ENCODE data around the gene UGT1A10. TPM values are rescaled to one million over a fixed set of nuclear protein-coding genes. Genes with fewer than 3 reads are reported as not detected.

UGT1A10 gene
- total RNA-seq, 1 experiment from 2014 or later = not detected

DNA sequence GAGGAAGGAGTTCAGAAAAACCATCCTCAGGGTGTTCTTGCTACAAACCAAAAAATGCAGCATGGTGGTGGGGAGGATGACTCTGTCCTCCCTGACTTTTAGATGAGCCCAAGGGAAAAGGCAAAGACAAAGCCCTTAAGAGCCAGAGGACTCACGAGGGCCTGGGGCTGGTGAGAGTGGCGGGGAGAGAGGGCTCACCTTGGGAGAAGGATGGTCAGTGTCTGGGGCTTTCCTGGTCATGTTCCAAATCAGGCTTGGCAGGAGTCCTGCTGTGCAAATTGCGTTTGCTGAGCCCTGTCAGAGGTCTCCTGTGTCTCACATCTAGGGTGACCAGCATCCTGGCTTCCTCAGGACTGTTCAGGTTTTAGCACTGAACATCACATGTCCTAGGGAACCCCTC is 128.5 kb downstream of the UGT1A10 start:
- no peak overlapping the region for H4K5ac ChIP-seq (ENCODE audit: insufficient read length, low read depth, low read length)
- no peak overlapping the region for H3K56ac ChIP-seq (ENCODE audit: insufficient read length, low read depth, low read length)
- no peaks in the 10 kb centered on the region for H3K79me1 ChIP-seq (ENCODE audit: insufficient read depth, low read depth, low read length, poor library complexity, severe bottlenecking)
- no peak overlapping the region for H4K91ac ChIP-seq (ENCODE audit: insufficient read length, low read depth, low read length)
- no peak overlapping the region for H2BK120ac ChIP-seq (ENCODE audit: low read depth, low read length, poor library complexity, severe bottlenecking)
- no peak overlapping the region for H2AFZ ChIP-seq (ENCODE audit: low read length)
- H2BK12ac ChIP-seq (ENCODE audit: insufficient read length, low read depth, low read length) = no peak overlapping the region
- TF ChIP-seq, protein P1, sequence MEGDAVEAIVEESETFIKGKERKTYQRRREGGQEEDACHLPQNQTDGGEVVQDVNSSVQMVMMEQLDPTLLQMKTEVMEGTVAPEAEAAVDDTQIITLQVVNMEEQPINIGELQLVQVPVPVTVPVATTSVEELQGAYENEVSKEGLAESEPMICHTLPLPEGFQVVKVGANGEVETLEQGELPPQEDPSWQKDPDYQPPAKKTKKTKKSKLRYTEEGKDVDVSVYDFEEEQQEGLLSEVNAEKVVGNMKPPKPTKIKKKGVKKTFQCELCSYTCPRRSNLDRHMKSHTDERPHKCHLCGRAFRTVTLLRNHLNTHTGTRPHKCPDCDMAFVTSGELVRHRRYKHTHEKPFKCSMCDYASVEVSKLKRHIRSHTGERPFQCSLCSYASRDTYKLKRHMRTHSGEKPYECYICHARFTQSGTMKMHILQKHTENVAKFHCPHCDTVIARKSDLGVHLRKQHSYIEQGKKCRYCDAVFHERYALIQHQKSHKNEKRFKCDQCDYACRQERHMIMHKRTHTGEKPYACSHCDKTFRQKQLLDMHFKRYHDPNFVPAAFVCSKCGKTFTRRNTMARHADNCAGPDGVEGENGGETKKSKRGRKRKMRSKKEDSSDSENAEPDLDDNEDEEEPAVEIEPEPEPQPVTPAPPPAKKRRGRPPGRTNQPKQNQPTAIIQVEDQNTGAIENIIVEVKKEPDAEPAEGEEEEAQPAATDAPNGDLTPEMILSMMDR (conservative IDR thresholded peaks at IDR 0.05) = no peak
- no peak overlapping the region for H4K8ac ChIP-seq (replicated peaks; ENCODE audit: insufficient read length, low read depth, low read length)
- H3K27ac Mint-ChIP-seq = no peak overlapping the region
- peaks cover 5 to 6% of the 10 kb centered on the region in 2 experiments; a peak in 3 of 4 replicates for H3K4me1 Mint-ChIP-seq
- H3K79me2 ChIP-seq (ENCODE audit: insufficient read depth, low read length) = no peaks in the 10 kb centered on the region
- no peak overlapping the region for H2BK20ac ChIP-seq (ENCODE audit: low read depth, low read length, poor library complexity, severe bottlenecking)
- no peaks in the 10 kb centered on the region for H3K23me2 ChIP-seq (ENCODE audit: insufficient read length, low read depth, low read length, poor library complexity, severe bottlenecking)
- H3K4me2 ChIP-seq (ENCODE audit: insufficient read depth, insufficient read length, low read length) = no peak overlapping the region
- no peak overlapping the region for H2AK5ac ChIP-seq (ENCODE audit: insufficient read length, low read length)
- H2BK15ac ChIP-seq (ENCODE audit: low read depth, low read length) = no peak overlapping the region
- DNase-seq = no peak
- no peak overlapping the region for H3K4me3 Mint-ChIP-seq
- H3K4me1 ChIP-seq (ENCODE audit: insufficient read depth, low read length) = peaks cover 2% of the 10 kb centered on the region; the same call in 1 of the 2 replicates
- WGBS (ENCODE audit: extremely low coverage, insufficient read length, low lambda C conversion rate) = no CpG with 5 or more reads among the region's 3 CpGs
- H2BK5ac ChIP-seq (ENCODE audit: insufficient read length, low read length) = no peak overlapping the region
- H4K20me1 ChIP-seq (ENCODE audit: control insufficient read depth, insufficient read depth, insufficient read length) = no peaks in the 10 kb centered on the region
- no peaks in the 10 kb centered on the region for H3K27me3 ChIP-seq (ENCODE audit: insufficient read depth, low read length)
- H3K27me3 Mint-ChIP-seq (ENCODE audit: low read depth) = peaks cover 8% of the 10 kb centered on the region
- no peak overlapping the region for H3T11ph ChIP-seq (ENCODE audit: low read length)
- H3K36me3 Mint-ChIP-seq (ENCODE audit: insufficient read depth in 1 of 3, low read depth in 3 of 3) = no peaks in the 10 kb centered on the region; a peak in 1 of 7 replicates
- H3K14ac ChIP-seq (ENCODE audit: insufficient read depth, low read length) = no peak overlapping the region
- H3K18ac ChIP-seq (ENCODE audit: insufficient read length, low read depth, low read length) = no peak overlapping the region
- H3K9me3 ChIP-seq (ENCODE audit: control insufficient read depth, low read depth, low read length) = no peaks in the 10 kb centered on the region
- H3K4ac ChIP-seq (ENCODE audit: low read depth, low read length) = no peak overlapping the region
- H3K9ac ChIP-seq (ENCODE audit: extremely low read depth, insufficient read length, low read length) = no peak overlapping the region
- peaks cover 0 to 3% of the 10 kb centered on the region in 2 experiments; a peak in 1 of 5 replicates for H3K9me3 Mint-ChIP-seq
- no peak overlapping the region for H3K23ac ChIP-seq (ENCODE audit: insufficient read length, low read depth, low read length)
- no peak overlapping the region for H3K27ac ChIP-seq (ENCODE audit: insufficient read length, low read depth, low read length)
